ENCODE data around the gene RBM20.

The RBM20 gene

GRCh38 chr10:110863361-110863760 is 219.2 kb downstream of the RBM20 start:
- Histone ChIP-seq H3K27me3 (ENCODE audit: control insufficient read depth, insufficient read depth, low read length) (no peaks in the 10 kb centered on the region), H3K4me3 (ENCODE audit: low read depth, low read length) (no peak overlapping the region), H3K9me3 (ENCODE audit: control insufficient read depth, low read length) (no peaks in the 10 kb centered on the region), H3K4me2 (ENCODE audit: low read length) (no peak overlapping the region), H3K79me2 (no peaks in the 10 kb centered on the region), H2AFZ (no peak overlapping the region), H3K36me3 (ENCODE audit: control insufficient read depth, insufficient read depth, low read length) (no peaks in the 10 kb centered on the region), H3K9ac (no peak overlapping the region), H3K4me1 (peaks cover 71% of the 10 kb centered on the region), H3K27ac (no peak overlapping the region)
- TF ChIP-seq CTCF (IDR thresholded peaks at IDR 0.05) = no peak

- H3K4me2 ChIP-seq (ENCODE audit: low read length) = no peak overlapping the region
- H3K4me1 ChIP-seq = peaks cover 70% of the 10 kb centered on the region
- no peak overlapping the region for H3K9ac ChIP-seq
- no peaks in the 10 kb centered on the region for H3K27me3 ChIP-seq (ENCODE audit: control insufficient read depth, insufficient read depth, low read length)
- H3K36me3 ChIP-seq (ENCODE audit: control insufficient read depth, insufficient read depth, low read length) = no peaks in the 10 kb centered on the region
- no peak for TF ChIP-seq CTCF (IDR thresholded peaks at IDR 0.05)
- no peak overlapping the region for H2AFZ ChIP-seq
- no peaks in the 10 kb centered on the region for H3K79me2 ChIP-seq
- H3K9me3 ChIP-seq (ENCODE audit: control insufficient read depth, low read length) = no peaks in the 10 kb centered on the region
- peak overlapping the region; percentile 79 for H3K27ac ChIP-seq
- H3K4me3 ChIP-seq (ENCODE audit: low read depth, low read length) = no peak overlapping the region
Observed at GRCh38 chr10:110863956-110864355, 219.8 kb downstream of the RBM20 start.

- H2AFZ ChIP-seq = peak overlapping the region; percentile 90
- no peak overlapping the region for H3K4me3 ChIP-seq (ENCODE audit: low read depth, low read length)
- no peak overlapping the region for H3K9ac ChIP-seq
- no peaks in the 10 kb centered on the region for H3K79me2 ChIP-seq
- H3K4me1 ChIP-seq = peaks cover 63% of the 10 kb centered on the region
- no peaks in the 10 kb centered on the region for H3K9me3 ChIP-seq (ENCODE audit: control insufficient read depth, low read length)
- H3K36me3 ChIP-seq (ENCODE audit: control insufficient read depth, insufficient read depth, low read length) = no peaks in the 10 kb centered on the region
- no peaks in the 10 kb centered on the region for H3K27me3 ChIP-seq (ENCODE audit: control insufficient read depth, insufficient read depth, low read length)
- no peak overlapping the region for H3K4me2 ChIP-seq (ENCODE audit: low read length)
- peak overlapping the region; percentile 79 for H3K27ac ChIP-seq
- TF ChIP-seq CTCF (IDR thresholded peaks at IDR 0.05) = no peak
Observed at GRCh38 chr10:110864662-110865140, 220.6 kb downstream of the RBM20 start.

GRCh38 chr10:110865186-110865808 is 221.2 kb downstream of the RBM20 start:
- Histone ChIP-seq H3K4me1 (peaks cover 60% of the 10 kb centered on the region), H3K27me3 (ENCODE audit: control insufficient read depth, insufficient read depth, low read length) (no peaks in the 10 kb centered on the region), H2AFZ (peak overlapping the region; percentile 90), H3K36me3 (ENCODE audit: control insufficient read depth, insufficient read depth, low read length) (no peaks in the 10 kb centered on the region), H3K9ac (no peak overlapping the region), H3K27ac (peak overlapping the region; percentile 79), H3K79me2 (peaks cover 1% of the 10 kb centered on the region), H3K4me3 (ENCODE audit: low read depth, low read length) (peak overlapping the region; percentile 2), H3K9me3 (ENCODE audit: control insufficient read depth, low read length) (no peaks in the 10 kb centered on the region), H3K4me2 (ENCODE audit: low read length) (no peak overlapping the region)
- no peak for TF ChIP-seq CTCF (IDR thresholded peaks at IDR 0.05)

All from parathyroid adenoma (tissue), 2 donors.